ENCODE data around the gene GRIK5. TPM values are rescaled to one million over a fixed set of nuclear protein-coding genes. Genes with fewer than 3 reads are reported as not detected.
"Not testable (repeated sequence)": the region's sequence is repeated elsewhere in the genome, so short reads cannot be mapped to it uniquely, and the experiment has no call there.

The GRIK5 gene
- total RNA-seq, 1 donor = under 0.01 TPM

DNA sequence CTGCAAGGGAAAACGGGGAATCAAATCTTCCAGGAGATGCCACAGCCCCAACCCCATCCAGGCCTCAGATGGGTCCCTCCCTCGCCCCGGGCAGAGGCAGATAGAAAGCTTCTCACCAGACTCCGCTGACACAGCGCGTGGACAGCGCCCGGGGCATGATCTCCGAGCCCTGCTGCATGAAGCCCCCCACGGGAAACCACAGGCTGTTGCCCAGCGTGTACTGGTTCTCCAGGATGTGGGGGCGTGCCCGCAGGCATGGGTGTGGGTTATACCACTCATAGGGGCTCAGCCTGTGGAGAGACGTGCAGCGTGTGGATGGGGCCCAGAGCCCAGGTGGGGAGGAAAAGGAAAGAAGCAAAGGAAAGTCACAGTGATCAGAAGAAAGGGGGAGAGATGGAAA is 48.8 kb downstream of the GRIK5 start:
- DNase-seq (ENCODE audit: insufficient read length, low spot score, missing footprints) = peak; percentile 22
- TF ChIP-seq, protein P1, sequence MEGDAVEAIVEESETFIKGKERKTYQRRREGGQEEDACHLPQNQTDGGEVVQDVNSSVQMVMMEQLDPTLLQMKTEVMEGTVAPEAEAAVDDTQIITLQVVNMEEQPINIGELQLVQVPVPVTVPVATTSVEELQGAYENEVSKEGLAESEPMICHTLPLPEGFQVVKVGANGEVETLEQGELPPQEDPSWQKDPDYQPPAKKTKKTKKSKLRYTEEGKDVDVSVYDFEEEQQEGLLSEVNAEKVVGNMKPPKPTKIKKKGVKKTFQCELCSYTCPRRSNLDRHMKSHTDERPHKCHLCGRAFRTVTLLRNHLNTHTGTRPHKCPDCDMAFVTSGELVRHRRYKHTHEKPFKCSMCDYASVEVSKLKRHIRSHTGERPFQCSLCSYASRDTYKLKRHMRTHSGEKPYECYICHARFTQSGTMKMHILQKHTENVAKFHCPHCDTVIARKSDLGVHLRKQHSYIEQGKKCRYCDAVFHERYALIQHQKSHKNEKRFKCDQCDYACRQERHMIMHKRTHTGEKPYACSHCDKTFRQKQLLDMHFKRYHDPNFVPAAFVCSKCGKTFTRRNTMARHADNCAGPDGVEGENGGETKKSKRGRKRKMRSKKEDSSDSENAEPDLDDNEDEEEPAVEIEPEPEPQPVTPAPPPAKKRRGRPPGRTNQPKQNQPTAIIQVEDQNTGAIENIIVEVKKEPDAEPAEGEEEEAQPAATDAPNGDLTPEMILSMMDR (IDR thresholded peaks at IDR 0.05; ENCODE audit: extremely low read depth, low read depth, low read length) = no peak
- H3K36me3 ChIP-seq (ENCODE audit: insufficient read depth, low read length) = no peaks in the 10 kb centered on the region

DNA sequence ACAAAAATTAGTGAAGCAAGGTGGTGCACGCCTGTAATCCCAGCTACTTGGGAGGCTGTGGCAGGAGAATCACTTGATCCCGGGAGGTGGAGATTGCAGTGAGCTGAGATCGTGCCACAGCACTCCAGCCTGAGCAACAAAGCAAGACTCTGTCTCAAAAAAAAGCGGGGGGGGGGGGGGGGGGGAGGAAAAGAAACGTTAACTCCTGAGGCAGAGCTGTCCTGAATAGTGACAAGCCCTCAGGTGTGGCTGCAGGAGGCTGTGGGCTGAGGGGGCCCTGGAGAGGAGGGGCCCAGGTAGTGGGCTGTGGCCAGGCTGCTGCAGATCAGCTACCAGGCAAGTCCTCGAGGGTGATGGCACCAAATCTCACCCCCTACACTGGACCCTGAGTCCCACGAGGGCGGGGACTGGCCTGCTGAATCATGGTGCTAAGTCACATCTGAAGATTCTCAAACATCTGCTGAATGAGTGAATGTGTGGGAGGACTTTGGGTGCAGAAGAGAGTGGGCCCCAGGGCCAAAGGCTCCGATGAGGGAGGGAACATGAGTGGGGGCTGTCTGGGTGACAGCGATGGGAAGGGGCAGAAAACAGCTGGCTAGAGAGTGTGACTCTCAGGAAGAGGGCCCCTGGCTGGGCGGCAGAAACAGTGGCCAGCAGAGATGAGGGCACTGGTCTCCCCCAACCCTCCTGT is 51.4 kb downstream of the GRIK5 start:
- Histone ChIP-seq H3K27ac (ENCODE audit: low read depth, low read length) (peak overlapping the region; percentile 33), H3K4me1 (ENCODE audit: insufficient read depth, low read length) (peaks cover 25% of the 10 kb centered on the region), H4K20me1 (ENCODE audit: insufficient read depth, low read length) (no peaks in the 10 kb centered on the region), H3K27me3 (ENCODE audit: insufficient read depth, low read length) (no peaks in the 10 kb centered on the region), H3K9me3 (ENCODE audit: low read depth, low read length) (no peaks in the 10 kb centered on the region), H3K4me2 (ENCODE audit: insufficient read depth, low read length) (peak overlapping the region; percentile 48), H2AFZ (ENCODE audit: low read length) (peak overlapping the region; percentile 62), H3K36me3 (ENCODE audit: insufficient read depth, low read length) (no peaks in the 10 kb centered on the region), H3K79me2 (ENCODE audit: insufficient read depth, low read length) (no peaks in the 10 kb centered on the region), H3K4me3 (ENCODE audit: insufficient read depth, low read length) (peak overlapping the region; percentile 40)
- DNase-seq (ENCODE audit: insufficient read length, low spot score, missing footprints) = peak; percentile 88
- TF ChIP-seq, protein P1 (IDR thresholded peaks at IDR 0.05; ENCODE audit: extremely low read depth, low read depth, low read length) = no peak

More for the DNA sequence above, 48.8 kb downstream of the GRIK5 start:
- peaks cover 46% of the 10 kb centered on the region for H3K4me1 ChIP-seq (ENCODE audit: insufficient read depth, low read length)
- no peaks in the 10 kb centered on the region for H3K9me3 ChIP-seq (ENCODE audit: low read depth, low read length)
- H3K4me2 ChIP-seq (ENCODE audit: insufficient read depth, low read length) = no peak overlapping the region
- H3K27me3 ChIP-seq (ENCODE audit: insufficient read depth, low read length) = no peaks in the 10 kb centered on the region
- H3K27ac ChIP-seq (ENCODE audit: low read depth, low read length) = no peak overlapping the region
- H3K79me2 ChIP-seq (ENCODE audit: insufficient read depth, low read length) = no peaks in the 10 kb centered on the region
- H4K20me1 ChIP-seq (ENCODE audit: insufficient read depth, low read length) = no peaks in the 10 kb centered on the region
- H3K4me3 ChIP-seq (ENCODE audit: insufficient read depth, low read length) = no peak overlapping the region
- H2AFZ ChIP-seq (ENCODE audit: low read length) = no peak overlapping the region

DNA sequence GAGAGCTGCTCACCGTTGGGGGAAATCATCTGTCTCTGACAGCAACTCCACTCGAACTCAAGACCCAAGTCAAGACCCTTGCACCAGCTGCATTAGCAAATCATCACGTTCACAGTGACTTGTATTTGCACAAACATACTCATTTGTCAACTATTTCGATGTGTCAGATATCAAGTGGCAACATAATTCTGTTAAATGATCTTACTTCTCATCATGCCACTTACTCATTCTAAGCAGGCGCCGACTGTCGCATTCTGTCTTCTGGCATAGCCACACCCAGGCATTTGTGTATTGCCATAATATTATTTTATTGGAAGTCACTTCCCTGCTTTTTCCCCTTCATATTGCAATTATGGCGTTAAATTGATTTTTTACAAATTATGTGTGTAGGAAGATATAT is 53.0 kb downstream of the GRIK5 start:
- Histone ChIP-seq H3K27ac (ENCODE audit: low read depth, low read length) (no peak overlapping the region), H3K79me2 (ENCODE audit: insufficient read depth, low read length) (no peaks in the 10 kb centered on the region), H3K27me3 (ENCODE audit: insufficient read depth, low read length) (no peaks in the 10 kb centered on the region), H3K36me3 (ENCODE audit: insufficient read depth, low read length) (no peaks in the 10 kb centered on the region), H2AFZ (ENCODE audit: low read length) (no peak overlapping the region), H3K4me2 (ENCODE audit: insufficient read depth, low read length) (no peak overlapping the region), H3K4me3 (ENCODE audit: insufficient read depth, low read length) (no peak overlapping the region), H3K4me1 (ENCODE audit: insufficient read depth, low read length) (peaks cover 14% of the 10 kb centered on the region), H4K20me1 (ENCODE audit: insufficient read depth, low read length) (no peaks in the 10 kb centered on the region), H3K9me3 (ENCODE audit: low read depth, low read length) (no peaks in the 10 kb centered on the region)
- TF ChIP-seq, protein P1 (IDR thresholded peaks at IDR 0.05; ENCODE audit: extremely low read depth, low read depth, low read length) = no peak
- DNase-seq (ENCODE audit: insufficient read length, low spot score, missing footprints) = peak; percentile 31

DNA sequence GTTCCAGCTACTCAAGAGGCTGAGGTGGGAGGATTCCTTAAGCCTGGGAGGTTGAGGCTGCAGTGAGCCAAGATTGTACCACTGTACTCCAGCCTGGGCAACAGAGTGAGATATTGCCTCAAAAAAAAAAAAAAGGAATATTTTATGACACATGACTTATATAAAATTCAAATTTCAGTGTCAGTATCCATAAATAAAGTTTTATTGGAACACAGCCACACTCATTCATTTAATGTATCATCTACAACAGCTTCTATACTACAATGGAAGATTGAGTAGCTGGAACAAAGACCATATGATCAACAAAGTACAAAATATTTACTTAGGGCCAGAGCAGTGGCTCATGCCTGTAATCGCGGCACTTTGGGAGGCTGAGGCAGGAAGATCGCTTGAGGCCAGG is 57.3 kb downstream of the GRIK5 start:
- H3K4me1 ChIP-seq (ENCODE audit: insufficient read depth, low read length); H3K27ac ChIP-seq (ENCODE audit: low read depth, low read length): not testable (repeated sequence)

More for the DNA sequence above, 57.3 kb downstream of the GRIK5 start:
- H3K4me2 ChIP-seq (ENCODE audit: insufficient read depth, low read length); H3K27me3 ChIP-seq (ENCODE audit: insufficient read depth, low read length); H3K36me3 ChIP-seq (ENCODE audit: insufficient read depth, low read length); H3K4me3 ChIP-seq (ENCODE audit: insufficient read depth, low read length); DNase-seq (ENCODE audit: insufficient read length, low spot score, missing footprints); H3K9me3 ChIP-seq (ENCODE audit: low read depth, low read length); H3K79me2 ChIP-seq (ENCODE audit: insufficient read depth, low read length); H2AFZ ChIP-seq (ENCODE audit: low read length); H4K20me1 ChIP-seq (ENCODE audit: insufficient read depth, low read length): not testable (repeated sequence)
